Suprapubic skin (tissue), 4 donors: ENCODE data around the gene SPATA6L. TPM values are rescaled to one million over a fixed set of nuclear protein-coding genes. Genes with fewer than 3 reads are reported as not detected.

ENCODE experiments used
- DNase-seq, 2 donors: peaks; one replicate each; pipeline ENCODE4 v3.0.0-alpha.2; 2019; ENCODE audit warnings: low spot score in 2 of 2
- H3K27ac ChIP-seq: fragments of 200-600 bp; sonication (generic); one replicate; pipeline ENCODE4 v1.5.1; 2019
- H3K27me3 ChIP-seq: fragments of 200-600 bp; sonication (generic); one replicate; pipeline ENCODE4 v1.5.1; 2019
- H3K36me3 ChIP-seq: fragments of 200-600 bp; sonication (generic); one replicate; pipeline ENCODE4 v1.5.1; 2019
- H3K4me1 ChIP-seq: fragments of 200-600 bp; sonication (generic); one replicate; pipeline ENCODE4 v1.5.1; 2019
- H3K4me3 ChIP-seq: fragments of 200-600 bp; sonication (generic); one replicate; pipeline ENCODE4 v1.5.1; 2019; ENCODE audit warnings: mild to moderate bottlenecking
- H3K9me3 ChIP-seq: fragments of 200-600 bp; sonication (generic); one replicate; pipeline ENCODE4 v1.5.1; 2019
- CTCF ChIP-seq, 2 donors: fragments of 200-600 bp in 1 of 2; fragments of 450-650 bp in 1 of 2; sonication (generic) in 1 of 2; IDR thresholded peaks; one replicate each; pipeline ENCODE4 v1.5.1; 2016 to 2019; ENCODE audit warnings: antibody characterized with exemption in 2 of 2, mild to moderate bottlenecking in 1 of 2, moderate library complexity in 1 of 2
- EP300 ChIP-seq: sonication (generic); formaldehyde crosslinking; IDR thresholded peaks from one replicate; pipeline ENCODE4 v1.6.1; 2017; ENCODE audit warnings: antibody characterized with exemption
- POLR2A ChIP-seq, 2 donors: fragments of 450-650 bp; IDR thresholded peaks; one replicate each; pipeline ENCODE4 v1.6.1; 2017; ENCODE audit warnings: antibody characterized with exemption in 2 of 2, mild to moderate bottlenecking in 2 of 2, moderate library complexity in 2 of 2
- POLR2AphosphoS5 ChIP-seq, 3 donors: sonication (generic); formaldehyde crosslinking; IDR thresholded peaks; one replicate each; pipeline ENCODE4 v1.6.1; 2017; ENCODE audit warnings: antibody characterized with exemption in 3 of 3
- WGBS: methylation state at CpG from one replicate; pipeline ENCODE4 v1.1.5; 2018; 5-methylcytosine and 5-hydroxymethylcytosine counted together
- total RNA-seq, 4 donors: library from RNA; depleted of rRNA; stranded (reverse); fragments of >200 nt; gene quantifications; one replicate each; pipeline ENCODE4 v1.1.0, GENCODE V29; 2016

SPATA6L gene
- total RNA-seq: 10 to 100 TPM in 1 of 4 donors, 1 to 10 TPM in 3; 1.2 to 23.8 (median 3.4) TPM

GRCh38 chr9:4666042-4666699, at the start of gene SPATA6L:
SPATA6L (minus strand) TSS chr9:4666480; CDS start chr9:4666250, 230 bp downstream.
- H3K36me3 ChIP-seq: no peaks in the 10 kb centered on the region
- 2% methylated on average over 34 of the region's 36 CpGs for WGBS
- TF ChIP-seq POLR2A (IDR thresholded peaks at IDR 0.05): no peak
- TF ChIP-seq CTCF (IDR thresholded peaks at IDR 0.05): no peak
- TF ChIP-seq EP300: no peak
- no peak for TF ChIP-seq POLR2AphosphoS5 (IDR thresholded peaks at IDR 0.05)
- H3K27me3 ChIP-seq: no peaks in the 10 kb centered on the region
- peak within 1 kb of the TSS; percentile 53 for H3K4me3 ChIP-seq
- H3K4me1 ChIP-seq: peaks cover 48% of the 10 kb centered on the region
- no peaks in the 10 kb centered on the region for H3K9me3 ChIP-seq
- peak within 1 kb of the TSS; percentile 63 for H3K27ac ChIP-seq
- DNase-seq: peak; percentile 85 to 86

GRCh38 chr9:4714266-4715016, 48.2 kb upstream of the SPATA6L start:
- H3K36me3 ChIP-seq: peaks cover 74% of the 10 kb centered on the region
- no peak for TF ChIP-seq POLR2AphosphoS5 (IDR thresholded peaks at IDR 0.05)
- TF ChIP-seq EP300: no peak
- no peak for TF ChIP-seq CTCF (IDR thresholded peaks at IDR 0.05)
- no peak for TF ChIP-seq POLR2A (IDR thresholded peaks at IDR 0.05)
- no peak overlapping the region for H3K27ac ChIP-seq
- DNase-seq: no peak
- 82% methylated on average over 9 of the region's 9 CpGs for WGBS
- H3K4me1 ChIP-seq: no peaks in the 10 kb centered on the region
- no peaks in the 10 kb centered on the region for H3K27me3 ChIP-seq
- H3K9me3 ChIP-seq: no peaks in the 10 kb centered on the region
- no peak overlapping the region for H3K4me3 ChIP-seq

- no peak for DNase-seq
- H3K27ac ChIP-seq: no peak overlapping the region
- H3K4me1 ChIP-seq: no peaks in the 10 kb centered on the region
- H3K4me3 ChIP-seq: no peak overlapping the region
- no peaks in the 10 kb centered on the region for H3K9me3 ChIP-seq
- H3K27me3 ChIP-seq: no peaks in the 10 kb centered on the region
- H3K36me3 ChIP-seq: peaks cover 74% of the 10 kb centered on the region
- WGBS: 69% methylated on average over 7 of the region's 7 CpGs
- TF ChIP-seq POLR2A (IDR thresholded peaks at IDR 0.05): no peak
- TF ChIP-seq EP300: no peak
- no peak for TF ChIP-seq POLR2AphosphoS5 (IDR thresholded peaks at IDR 0.05)
- no peak for TF ChIP-seq CTCF (IDR thresholded peaks at IDR 0.05)
Observed at GRCh38 chr9:4713849-4714248, 47.6 kb upstream of the SPATA6L start.

- TF ChIP-seq CTCF (IDR thresholded peaks at IDR 0.05): no peak
- no peak for TF ChIP-seq POLR2AphosphoS5 (IDR thresholded peaks at IDR 0.05)
- no peak for TF ChIP-seq POLR2A (IDR thresholded peaks at IDR 0.05)
- no peak for TF ChIP-seq EP300
- Histone ChIP-seq H3K27ac (no peak overlapping the region), H3K9me3 (no peaks in the 10 kb centered on the region), H3K27me3 (no peaks in the 10 kb centered on the region), H3K4me3 (no peak overlapping the region), H3K4me1 (no peaks in the 10 kb centered on the region), H3K36me3 (peaks cover 45% of the 10 kb centered on the region)
- no peak for DNase-seq
Observed at GRCh38 chr9:4709380-4709779, 43.1 kb upstream of the SPATA6L start.

- 63% methylated on average over 4 of the region's 4 CpGs for WGBS
- H3K27ac ChIP-seq: no peak overlapping the region
- no peaks in the 10 kb centered on the region for H3K4me1 ChIP-seq
- H3K36me3 ChIP-seq: peaks cover 38% of the 10 kb centered on the region
- H3K9me3 ChIP-seq: no peaks in the 10 kb centered on the region
- DNase-seq: no peak
- no peak overlapping the region for H3K4me3 ChIP-seq
- no peak for TF ChIP-seq POLR2A (IDR thresholded peaks at IDR 0.05)
- TF ChIP-seq EP300: no peak
- no peak for TF ChIP-seq CTCF (IDR thresholded peaks at IDR 0.05)
- no peak for TF ChIP-seq POLR2AphosphoS5 (IDR thresholded peaks at IDR 0.05)
- no peaks in the 10 kb centered on the region for H3K27me3 ChIP-seq
Observed at GRCh38 chr9:4706971-4707622, 40.8 kb upstream of the SPATA6L start.
